ENCODE measurements around the gene PSG6. TPM values are rescaled to one million over a fixed set of nuclear protein-coding genes. Genes with fewer than 3 reads are reported as not detected.

Gene PSG6
- not detected in 5 replicates for total RNA-seq (2022; extraction: Qiagen RNA extraction; ENCODE audit: low read depth)

GRCh38 chr19:42917634-42918033 is at the start of gene PSG6:
Gene PSG6 (minus strand): TSS chr19:42917894. CDS start chr19:42917792, 102 bp downstream.

GRCh38 chr19:42937107-42937506 is 19.4 kb upstream of the PSG6 start, which contains the start of gene PSG7:
Gene PSG7 (minus strand): TSS chr19:42937207. CDS start chr19:42937076, 131 bp downstream.

GRCh38 chr19:42879613-42880012 is 38.1 kb downstream of the PSG6 start, which contains the start of gene PSG1:
Gene PSG1 (minus strand): TSS chr19:42879713. CDS start chr19:42879581, 132 bp downstream.

Other genes starting within 250 kb of the PSG6 start
- gene PSG3, start 177.4 kb downstream of the PSG6 start, total RNA-seq (2022; extraction: Qiagen RNA extraction; ENCODE audit: low read depth) = 0.07 to 0.20 TPM (median 0.15 TPM) in 4 of 5 replicates, not detected in the other
- gene PSG8, start 152.2 kb downstream of the PSG6 start, total RNA-seq (2022; extraction: Qiagen RNA extraction; ENCODE audit: low read depth) = 0.11 to 0.30 TPM (median 0.19 TPM) in 5 replicates
- 0.17 to 0.30 TPM (median 0.23 TPM) in 5 replicates for gene PSG1, start 38.2 kb downstream of the PSG6 start, total RNA-seq (2022; extraction: Qiagen RNA extraction; ENCODE audit: low read depth)
- 0.07 TPM in 1 of 5 replicates, not detected in the others for gene PSG7, start 19.3 kb upstream of the PSG6 start, total RNA-seq (2022; extraction: Qiagen RNA extraction; ENCODE audit: low read depth)
- gene PSG11, start 108.6 kb upstream of the PSG6 start, total RNA-seq (2022; extraction: Qiagen RNA extraction; ENCODE audit: low read depth) = not detected in 5 replicates
- gene PSG2, start 164.8 kb upstream of the PSG6 start, total RNA-seq (2022; extraction: Qiagen RNA extraction; ENCODE audit: low read depth) = not detected in 5 replicates

All from A549 treated with GW870086 at 1 μM for 4 hours (cell line).